HepG2 (cell line): Measurements from ENCODE around the gene PKLR. TPM values are rescaled to one million over a fixed set of nuclear protein-coding genes. Genes with fewer than 3 reads are reported as not detected.

Experiments
- DNMT1 ChIP-seq: sonication (generic); formaldehyde crosslinking; IDR thresholded peaks from 2 replicates; pipeline ENCODE4 v1.5.1; 2020; ENCODE audit warnings: mild to moderate bottlenecking, missing genetic modification reagents
- DNMT3B ChIP-seq: conservative IDR thresholded peaks from 2 replicates; pipeline ENCODE4 v1.6.1; 2016; ENCODE audit warnings: missing biosample characterization, control low read depth
- EHMT2 ChIP-seq: fragments of 200-600 bp; sonication (generic); IDR thresholded peaks from 2 replicates; pipeline ENCODE4 v1.7.0; 2017; ENCODE audit warnings: antibody characterized with exemption, low read depth, low read length, borderline replicate concordance
- ELF3 ChIP-seq: IDR thresholded peaks from 2 replicates; pipeline ENCODE4 v1.6.1; 2016; ENCODE audit warnings: missing genetic modification reagents, missing compliant biosample characterization
- HOXA5 ChIP-seq: sonication (generic); formaldehyde crosslinking; IDR thresholded peaks from 2 replicates; pipeline ENCODE4 v1.4.0; 2020; ENCODE audit warnings: missing genetic modification reagents
- NAIF1 ChIP-seq: sonication (generic); formaldehyde crosslinking; IDR thresholded peaks from 2 replicates; pipeline ENCODE4 v1.5.0; 2020; ENCODE audit warnings: mild to moderate bottlenecking, missing genetic modification reagents, borderline replicate concordance
- PAWR ChIP-seq: sonication (generic); formaldehyde crosslinking; IDR thresholded peaks from 2 replicates; pipeline ENCODE4 v1.4.0; 2020; ENCODE audit warnings: missing genetic modification reagents, mild to moderate bottlenecking, borderline replicate concordance
- POLR2AphosphoS5 ChIP-seq: IDR thresholded peaks from 2 replicates; pipeline ENCODE4 v1.6.1; 2012; ENCODE audit warnings: low read depth, low read length
- SIX1 ChIP-seq: sonication (generic); formaldehyde crosslinking; IDR thresholded peaks from 2 replicates; pipeline ENCODE4 v1.4.0; 2020; ENCODE audit warnings: missing genetic modification reagents, borderline replicate concordance
- SMAD1 ChIP-seq: sonication (generic); formaldehyde crosslinking; IDR thresholded peaks from 2 replicates; pipeline ENCODE4 v1.4.0; 2020; ENCODE audit warnings: missing genetic modification reagents, low read depth, mild to moderate bottlenecking, borderline replicate concordance
- SMC3 ChIP-seq: IDR thresholded peaks from 2 replicates; pipeline ENCODE4 v1.6.1; 2011; ENCODE audit warnings: low read length, improper control_type of control experiment
- TBX2 ChIP-seq: sonication (generic); formaldehyde crosslinking; IDR thresholded peaks from 2 replicates; pipeline ENCODE4 v1.5.0; 2020; ENCODE audit warnings: missing genetic modification reagents, mild to moderate bottlenecking, borderline replicate concordance
- ZFP36L1 ChIP-seq: sonication (generic); formaldehyde crosslinking; IDR thresholded peaks from 2 replicates; pipeline ENCODE4 v1.8.0; 2022; ENCODE audit warnings: mild to moderate bottlenecking, missing genetic modification reagents, moderate library complexity
- ZNF160 ChIP-seq: sonication (generic); formaldehyde crosslinking; IDR thresholded peaks from 2 replicates; pipeline ENCODE4 v1.8.0; 2022; ENCODE audit warnings: mild to moderate bottlenecking, inconsistent platforms, missing genetic modification reagents
- ZNF24 ChIP-seq: fragments of 450-650 bp; IDR thresholded peaks from 2 replicates; pipeline ENCODE4 v1.6.1; 2017; ENCODE audit warnings: antibody characterized with exemption, mild to moderate bottlenecking
- ZNF569 ChIP-seq: sonication (generic); formaldehyde crosslinking; IDR thresholded peaks from 2 replicates; pipeline ENCODE4 v1.5.0; 2020; ENCODE audit warnings: mild to moderate bottlenecking, missing genetic modification reagents, moderate library complexity, borderline replicate concordance
- ZNF598 ChIP-seq: sonication (generic); formaldehyde crosslinking; IDR thresholded peaks from 2 replicates; pipeline ENCODE4 v1.5.1; 2020; ENCODE audit warnings: mild to moderate bottlenecking, missing genetic modification reagents, borderline replicate concordance
- ZNF660 ChIP-seq: sonication (generic); formaldehyde crosslinking; IDR thresholded peaks from 2 replicates; pipeline ENCODE4 v1.5.1; 2020; ENCODE audit warnings: mild to moderate bottlenecking, low read depth, missing genetic modification reagents, borderline replicate concordance
- ZNF766 ChIP-seq: sonication (generic); formaldehyde crosslinking; IDR thresholded peaks from 2 replicates; pipeline ENCODE4 v1.5.0; 2020; ENCODE audit warnings: missing genetic modification reagents, borderline replicate concordance
- polyA plus RNA-seq, 8 experiments: library from polyadenylated mRNA; depleted of rRNA in 3 of 8; stranded (reverse) in 7 of 8; unstranded in 1 of 8; fragments of >200 nt; fragmentation: Illumina TruSeq in 4 of 8; extraction: Trizol in 4 of 8; gene quantifications; 2 replicates each; pipeline versions ENCODE4 v1.2.1 to v1.2.3, GENCODE V29; 2011 to 2016; ENCODE audit warnings: low read depth in 4 of 8, missing spikeins in 1 of 8, mixed read lengths in 1 of 8; ENCODE audit not compliant: insufficient read depth in 1 of 8
- total RNA-seq, 5 experiments: library from RNA; depleted of rRNA; stranded (reverse); fragments of >200 nt; fragmentation: Illumina TruSeq; extraction: Trizol; gene quantifications; 2 replicates each; pipeline ENCODE4 v1.2.3, GENCODE V29; 2016; ENCODE audit warnings: low read depth in 1 of 5
- TF ChIP-seq, protein P1 (sequence below): sonication (generic); formaldehyde crosslinking; conservative IDR thresholded peaks from 2 replicates; pipeline ENCODE4 v1.8.1; 2023; ENCODE audit warnings: missing genetic modification reagents
- TF ChIP-seq, protein P2 (sequence below): sonication (generic); formaldehyde crosslinking; IDR thresholded peaks from 2 replicates; pipeline ENCODE4 v1.5.1; 2020; ENCODE audit warnings: mild to moderate bottlenecking, missing genetic modification reagents, moderate library complexity
- TF ChIP-seq, protein P3 (sequence below): sonication (generic); formaldehyde crosslinking; IDR thresholded peaks from 2 replicates; pipeline ENCODE4 v1.8.0; 2022; ENCODE audit warnings: mild to moderate bottlenecking, missing genetic modification reagents
- TF ChIP-seq, protein P4 (sequence below): sonication (generic); formaldehyde crosslinking; IDR thresholded peaks from 2 replicates; pipeline ENCODE4 v1.8.0; 2022; ENCODE audit warnings: missing genetic modification reagents, mild to moderate bottlenecking, borderline replicate concordance

PKLR gene
- total and polyA plus RNA-seq, 2 of the 13 experiments (the other 11 are each of a cell fraction or from before 2014, with no cell fraction given) = 10.3 to 29.3 TPM

DNA sequence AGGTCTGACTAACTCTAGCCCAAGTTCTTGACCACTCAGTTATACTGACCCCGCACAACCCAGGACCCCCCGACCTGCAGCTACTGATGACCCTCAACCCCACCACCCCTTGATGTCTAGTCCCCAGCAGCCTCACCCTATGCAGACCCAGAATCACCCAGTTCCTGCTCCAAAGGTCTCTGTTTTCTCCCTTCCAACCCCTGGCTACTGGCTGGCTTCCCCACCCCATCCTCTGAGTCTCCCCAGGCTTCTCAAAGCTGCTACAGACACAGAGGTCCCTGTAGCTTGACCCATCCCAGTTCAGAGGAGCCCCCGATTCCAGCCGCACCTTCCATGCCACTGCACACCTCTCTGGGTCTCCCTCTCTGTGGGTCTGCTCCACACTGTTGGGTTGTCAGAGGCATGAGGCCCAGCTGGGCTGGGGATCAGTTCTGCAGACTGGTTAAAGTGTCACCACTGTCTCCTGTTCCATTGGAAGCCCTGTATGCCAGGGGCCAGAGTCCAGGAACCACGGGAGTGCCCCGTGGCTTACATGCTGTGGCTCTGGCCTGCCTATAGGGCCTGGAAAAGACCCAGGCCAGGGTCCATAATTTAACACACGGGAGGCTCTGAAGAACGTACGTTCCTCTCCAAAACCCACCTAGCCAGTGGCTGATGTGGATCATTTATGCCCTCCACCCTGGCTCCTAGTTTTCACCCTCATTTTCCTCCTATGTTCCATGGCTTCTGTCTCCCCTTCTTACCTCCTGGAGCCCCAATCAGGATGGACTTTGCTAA lies 497 bp downstream of the PKLR start (continued):
- TF ChIP-seq HOXA5 = peak; percentile 83; the same call in 1 of the 2 replicates
- TF ChIP-seq ZNF569 = no peak
- TF ChIP-seq, protein P1, sequence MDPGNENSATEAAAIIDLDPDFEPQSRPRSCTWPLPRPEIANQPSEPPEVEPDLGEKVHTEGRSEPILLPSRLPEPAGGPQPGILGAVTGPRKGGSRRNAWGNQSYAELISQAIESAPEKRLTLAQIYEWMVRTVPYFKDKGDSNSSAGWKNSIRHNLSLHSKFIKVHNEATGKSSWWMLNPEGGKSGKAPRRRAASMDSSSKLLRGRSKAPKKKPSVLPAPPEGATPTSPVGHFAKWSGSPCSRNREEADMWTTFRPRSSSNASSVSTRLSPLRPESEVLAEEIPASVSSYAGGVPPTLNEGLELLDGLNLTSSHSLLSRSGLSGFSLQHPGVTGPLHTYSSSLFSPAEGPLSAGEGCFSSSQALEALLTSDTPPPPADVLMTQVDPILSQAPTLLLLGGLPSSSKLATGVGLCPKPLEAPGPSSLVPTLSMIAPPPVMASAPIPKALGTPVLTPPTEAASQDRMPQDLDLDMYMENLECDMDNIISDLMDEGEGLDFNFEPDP (CRISPR knock-in tag) = 0 out of 2 replicates have a peak, but pooled peaks have one; percentile 45
- TF ChIP-seq SMC3 = no peak
- TF ChIP-seq DNMT1 (CRISPR knock-in tag) = no peak
- TF ChIP-seq, protein P2, sequence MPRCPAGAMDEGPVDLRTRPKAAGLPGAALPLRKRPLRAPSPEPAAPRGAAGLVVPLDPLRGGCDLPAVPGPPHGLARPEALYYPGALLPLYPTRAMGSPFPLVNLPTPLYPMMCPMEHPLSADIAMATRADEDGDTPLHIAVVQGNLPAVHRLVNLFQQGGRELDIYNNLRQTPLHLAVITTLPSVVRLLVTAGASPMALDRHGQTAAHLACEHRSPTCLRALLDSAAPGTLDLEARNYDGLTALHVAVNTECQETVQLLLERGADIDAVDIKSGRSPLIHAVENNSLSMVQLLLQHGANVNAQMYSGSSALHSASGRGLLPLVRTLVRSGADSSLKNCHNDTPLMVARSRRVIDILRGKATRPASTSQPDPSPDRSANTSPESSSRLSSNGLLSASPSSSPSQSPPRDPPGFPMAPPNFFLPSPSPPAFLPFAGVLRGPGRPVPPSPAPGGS = peak; percentile 97
- peak; percentile 45; the same call in 1 of the 2 replicates for TF ChIP-seq SIX1
- peak; percentile 83; the same call in 1 of the 2 replicates for TF ChIP-seq ZFP36L1 (CRISPR knock-in tag)
- TF ChIP-seq, protein P3, sequence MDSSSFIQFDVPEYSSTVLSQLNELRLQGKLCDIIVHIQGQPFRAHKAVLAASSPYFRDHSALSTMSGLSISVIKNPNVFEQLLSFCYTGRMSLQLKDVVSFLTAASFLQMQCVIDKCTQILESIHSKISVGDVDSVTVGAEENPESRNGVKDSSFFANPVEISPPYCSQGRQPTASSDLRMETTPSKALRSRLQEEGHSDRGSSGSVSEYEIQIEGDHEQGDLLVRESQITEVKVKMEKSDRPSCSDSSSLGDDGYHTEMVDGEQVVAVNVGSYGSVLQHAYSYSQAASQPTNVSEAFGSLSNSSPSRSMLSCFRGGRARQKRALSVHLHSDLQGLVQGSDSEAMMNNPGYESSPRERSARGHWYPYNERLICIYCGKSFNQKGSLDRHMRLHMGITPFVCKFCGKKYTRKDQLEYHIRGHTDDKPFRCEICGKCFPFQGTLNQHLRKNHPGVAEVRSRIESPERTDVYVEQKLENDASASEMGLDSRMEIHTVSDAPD (CRISPR knock-in tag) = no peak; the same call in 1 of the 2 replicates
- TF ChIP-seq, protein P4, sequence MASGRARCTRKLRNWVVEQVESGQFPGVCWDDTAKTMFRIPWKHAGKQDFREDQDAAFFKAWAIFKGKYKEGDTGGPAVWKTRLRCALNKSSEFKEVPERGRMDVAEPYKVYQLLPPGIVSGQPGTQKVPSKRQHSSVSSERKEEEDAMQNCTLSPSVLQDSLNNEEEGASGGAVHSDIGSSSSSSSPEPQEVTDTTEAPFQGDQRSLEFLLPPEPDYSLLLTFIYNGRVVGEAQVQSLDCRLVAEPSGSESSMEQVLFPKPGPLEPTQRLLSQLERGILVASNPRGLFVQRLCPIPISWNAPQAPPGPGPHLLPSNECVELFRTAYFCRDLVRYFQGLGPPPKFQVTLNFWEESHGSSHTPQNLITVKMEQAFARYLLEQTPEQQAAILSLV = peak; percentile 91
- peak; percentile 91; the same call in 1 of the 2 replicates for TF ChIP-seq ZNF598 (CRISPR knock-in tag)
- TF ChIP-seq TBX2 (CRISPR knock-in tag) = peak; percentile 81; the same call in 1 of the 2 replicates
- no peak for TF ChIP-seq PAWR (CRISPR knock-in tag)
- no peak; the same call in 1 of the 2 replicates for TF ChIP-seq EHMT2
- peak; percentile 74; the same call in 1 of the 2 replicates for TF ChIP-seq ZNF766 (CRISPR knock-in tag)
- TF ChIP-seq POLR2AphosphoS5 = peak; percentile 90
- no peak for TF ChIP-seq ZNF660 (CRISPR knock-in tag)
- peak; percentile 59 for TF ChIP-seq ELF3
- no peak for TF ChIP-seq DNMT3B (CRISPR knock-in tag)
- TF ChIP-seq SMAD1 (CRISPR knock-in tag) = no peak
- TF ChIP-seq NAIF1 (CRISPR knock-in tag) = no peak
- TF ChIP-seq ZNF160 (CRISPR knock-in tag) = peak; percentile 75; the same call in 1 of the 2 replicates
- no peak for TF ChIP-seq ZNF24
